ENCODE measurements around the gene IQSEC1. TPM values are rescaled to one million over a fixed set of nuclear protein-coding genes. Genes with fewer than 3 reads are reported as not detected.
A peak's percentile ranks its signal among the peaks of the same experiment; 100 is the strongest.

The IQSEC1 gene
- total RNA-seq, 2 donors from 2014 or later: 57.5 to 63.9 TPM

GRCh38 chr3:13025090-13025489, 48.1 kb downstream of the IQSEC1 start:
- no peak for TF ChIP-seq CTCF (IDR thresholded peaks at IDR 0.05)
- H3K27me3 ChIP-seq: no peaks in the 10 kb centered on the region
- H3K36me3 ChIP-seq: no peaks in the 10 kb centered on the region
- no peaks in the 10 kb centered on the region for H3K9me3 ChIP-seq
- no peak overlapping the region for H3K4me3 ChIP-seq
- DNase-seq (ENCODE audit: low spot score): peak; percentile 89
- H3K27ac ChIP-seq: peak overlapping the region in 1 of 2 donors; percentile 5
- H3K4me1 ChIP-seq: peaks cover 0 to 45% of the 10 kb centered on the region in 2 donors

DNA sequence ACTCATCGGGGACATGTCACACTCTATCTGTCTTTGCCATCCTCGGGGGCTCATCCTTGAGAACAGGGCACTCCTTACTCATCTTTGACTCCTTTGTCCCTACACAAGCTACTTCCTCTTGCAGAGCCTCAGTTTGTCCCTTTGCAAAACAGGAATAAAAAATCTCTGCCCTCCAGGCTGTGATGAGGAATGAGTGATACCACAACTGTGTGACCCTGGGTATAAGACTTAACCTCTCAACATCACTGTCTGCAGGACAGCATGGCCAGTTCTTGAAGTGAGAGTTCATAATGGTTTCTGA, 48.5 kb downstream of the IQSEC1 start:
- Histone ChIP-seq H3K27ac (no peak overlapping the region), H3K36me3 (no peaks in the 10 kb centered on the region), H3K27me3 (no peaks in the 10 kb centered on the region), H3K4me1 (peaks cover 0 to 49% of the 10 kb centered on the region in 2 donors), H3K9me3 (no peaks in the 10 kb centered on the region), H3K4me3 (no peak overlapping the region)
- no peak for DNase-seq (ENCODE audit: low spot score)
- TF ChIP-seq CTCF (IDR thresholded peaks at IDR 0.05): no peak

DNA sequence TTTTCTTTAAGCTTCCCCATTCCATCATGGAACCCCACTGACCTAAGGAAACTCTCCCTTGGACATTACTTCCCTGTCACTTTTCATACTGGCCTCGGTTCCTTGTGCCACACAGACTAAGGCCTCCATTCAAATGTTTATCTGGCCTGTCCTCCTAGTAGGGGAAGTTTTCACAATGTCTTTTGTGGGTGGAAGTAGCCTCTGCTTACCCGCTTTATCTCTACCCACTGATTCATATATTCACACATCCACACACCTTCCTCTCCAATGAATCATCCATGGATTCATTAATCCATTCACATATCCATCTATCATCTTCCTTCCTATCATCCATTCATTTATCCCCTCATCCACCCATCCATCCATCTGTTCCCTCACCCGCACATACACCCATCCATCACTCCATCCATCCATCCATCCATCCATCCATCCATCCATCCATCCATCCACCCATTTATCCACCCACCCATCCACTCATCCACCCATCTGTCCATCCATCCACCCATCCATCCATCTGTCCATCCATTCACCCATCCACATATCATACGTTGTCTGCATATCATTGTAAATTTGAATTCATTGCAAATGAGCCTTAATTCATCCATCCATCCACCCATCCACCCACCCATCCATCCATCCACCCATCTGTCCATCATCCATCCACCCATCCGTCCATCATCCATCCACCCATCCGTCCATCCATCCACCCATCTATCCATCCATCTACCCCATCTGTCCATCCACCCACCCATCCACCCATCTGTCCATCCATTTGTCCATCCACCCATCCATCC, 49.1 kb downstream of the IQSEC1 start:
- Histone ChIP-seq H3K4me1 (peaks cover 0 to 54% of the 10 kb centered on the region in 2 donors), H3K27me3 (no peaks in the 10 kb centered on the region), H3K36me3 (no peaks in the 10 kb centered on the region), H3K9me3 (no peaks in the 10 kb centered on the region), H3K27ac (no peak overlapping the region), H3K4me3 (no peak overlapping the region)
- no peak for DNase-seq (ENCODE audit: low spot score)
- TF ChIP-seq CTCF (IDR thresholded peaks at IDR 0.05): no peak

DNA sequence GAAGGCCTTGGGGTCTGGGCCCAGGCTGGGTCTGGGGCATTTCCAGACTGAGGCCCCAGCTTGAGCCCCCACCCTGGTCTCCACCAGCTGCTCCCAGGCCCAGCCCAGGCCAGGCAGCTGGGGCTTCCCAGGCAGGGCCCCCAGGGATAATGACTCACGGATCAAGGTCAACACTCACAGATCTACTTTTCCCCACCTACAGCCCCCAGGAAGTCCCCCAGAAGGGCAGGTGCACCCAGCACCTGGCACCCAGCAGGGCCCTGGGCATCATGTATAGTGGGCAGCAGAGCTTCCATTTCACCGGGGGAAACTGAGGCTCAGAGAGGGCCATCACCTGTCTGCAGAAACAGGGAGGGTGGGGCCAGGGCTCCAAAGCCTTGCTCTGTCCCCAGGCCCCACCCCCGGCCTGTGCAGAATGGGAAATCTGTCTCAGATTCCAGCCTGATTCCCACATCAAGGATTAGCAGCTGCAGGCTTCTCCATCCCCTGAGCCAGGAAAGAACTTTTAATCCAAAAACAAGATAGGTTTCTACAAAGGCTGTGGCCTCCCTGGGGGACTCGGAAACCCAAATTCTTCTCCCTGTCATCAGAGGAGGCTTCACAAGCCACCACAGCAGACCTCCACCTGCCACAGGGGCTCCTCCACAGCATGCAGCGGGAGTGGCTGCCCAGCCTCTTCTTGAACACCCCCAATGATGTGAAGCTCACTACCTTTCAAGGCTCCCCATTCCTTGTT, 49.8 kb downstream of the IQSEC1 start:
- H3K4me3 ChIP-seq: no peak overlapping the region
- TF ChIP-seq CTCF (IDR thresholded peaks at IDR 0.05): no peak
- no peaks in the 10 kb centered on the region for H3K36me3 ChIP-seq
- no peaks in the 10 kb centered on the region for H3K27me3 ChIP-seq
- H3K9me3 ChIP-seq: no peaks in the 10 kb centered on the region
- peak overlapping the region; percentile 54 to 75 for H3K27ac ChIP-seq
- peaks cover 0 to 59% of the 10 kb centered on the region in 2 donors for H3K4me1 ChIP-seq
- DNase-seq (ENCODE audit: low spot score): no peak

GRCh38 chr3:13022348-13023234, 50.6 kb downstream of the IQSEC1 start:
- Histone ChIP-seq H3K4me3 (peak overlapping the region in 1 of 2 donors; percentile 30), H3K27ac (peak overlapping the region; percentile 54 to 75), H3K36me3 (no peaks in the 10 kb centered on the region), H3K27me3 (no peaks in the 10 kb centered on the region), H3K9me3 (no peaks in the 10 kb centered on the region), H3K4me1 (peaks cover 0 to 67% of the 10 kb centered on the region in 2 donors)
- no peak for TF ChIP-seq CTCF (IDR thresholded peaks at IDR 0.05)
- DNase-seq (ENCODE audit: low spot score): peak; percentile 84
